KMS-11 (cell line): ENCODE data around the gene THRA.

Experiments
- H2AFZ ChIP-seq: fragments of 200-600 bp; sonication (generic); 2 replicates; pipeline ENCODE4 v1.6.1; 2016; ENCODE audit warnings: antibody characterized with exemption, mixed run types, low read depth
- H3K27ac ChIP-seq: fragments of 200-600 bp; sonication (generic); 2 replicates; pipeline ENCODE4 v1.6.1; 2016; ENCODE audit warnings: mild to moderate bottlenecking, mixed run types
- H3K27me3 ChIP-seq: fragments of 200-600 bp; sonication (generic); 2 replicates; pipeline ENCODE4 v1.6.1; 2017; ENCODE audit warnings: mild to moderate bottlenecking, low read depth, mixed run types, moderate library complexity; ENCODE audit not compliant: insufficient read depth
- H3K36me3 ChIP-seq: fragments of 200-600 bp; sonication (generic); 2 replicates; pipeline ENCODE4 v1.6.1; 2017; ENCODE audit warnings: mild to moderate bottlenecking, mixed run types; ENCODE audit not compliant: insufficient read depth
- H3K4me1 ChIP-seq: fragments of 200-600 bp; sonication (generic); 2 replicates; pipeline ENCODE4 v1.6.1; 2016; ENCODE audit warnings: mild to moderate bottlenecking, low read depth, mixed run types; ENCODE audit not compliant: poor library complexity, severe bottlenecking
- H3K4me2 ChIP-seq: fragments of 200-600 bp; sonication (generic); 2 replicates; pipeline ENCODE4 v1.7.0; 2016; ENCODE audit warnings: mild to moderate bottlenecking, mixed run types
- H3K4me3 ChIP-seq: fragments of 200-600 bp; sonication (generic); IDR thresholded peaks from 2 replicates; pipeline ENCODE4 v1.6.1; 2017; ENCODE audit warnings: low read depth, low read length, mixed read lengths; ENCODE audit not compliant: insufficient read depth
- H3K79me2 ChIP-seq: fragments of 200-600 bp; sonication (generic); 2 replicates; pipeline ENCODE4 v1.6.1; 2016; ENCODE audit warnings: low read depth, mixed run types; ENCODE audit not compliant: insufficient read depth
- H3K9ac ChIP-seq: fragments of 200-600 bp; sonication (generic); 2 replicates; pipeline ENCODE4 v1.6.1; 2016; ENCODE audit warnings: mild to moderate bottlenecking, mixed run types
- H4K20me1 ChIP-seq: fragments of 200-600 bp; sonication (generic); 2 replicates; pipeline ENCODE4 v1.6.1; 2016; ENCODE audit warnings: mild to moderate bottlenecking, mixed run types; ENCODE audit not compliant: insufficient read depth
- CTCF ChIP-seq: fragments of 200-600 bp; sonication (generic); conservative IDR thresholded peaks from 2 replicates; pipeline ENCODE4 v1.6.1; 2017; ENCODE audit warnings: low read depth, mild to moderate bottlenecking, antibody characterized with exemption, low read length, moderate library complexity, mixed read lengths

THRA gene

GRCh38 chr17:40097087-40097486 lies 34.3 kb downstream of the THRA start:
- H2AFZ ChIP-seq = no peak overlapping the region
- no peak overlapping the region for H3K27ac ChIP-seq
- TF ChIP-seq CTCF = no peak
- H3K79me2 ChIP-seq = peaks cover 5% of the 10 kb centered on the region; the same call in 1 of the 2 replicates
- H3K4me1 ChIP-seq = peaks cover 40% of the 10 kb centered on the region
- no peaks in the 10 kb centered on the region for H3K36me3 ChIP-seq
- no peaks in the 10 kb centered on the region for H4K20me1 ChIP-seq
- H3K4me2 ChIP-seq = no peak overlapping the region
- no peak overlapping the region for H3K9ac ChIP-seq
- no peak overlapping the region for H3K4me3 ChIP-seq
- H3K27me3 ChIP-seq = no peaks in the 10 kb centered on the region

- Histone ChIP-seq H3K79me2 (peaks cover 5% of the 10 kb centered on the region; the same call in 1 of the 2 replicates), H3K4me2 (peak overlapping the region; percentile 95), H3K4me3 (no peak overlapping the region), H3K4me1 (peaks cover 51% of the 10 kb centered on the region), H3K27me3 (no peaks in the 10 kb centered on the region), H3K27ac (peak overlapping the region; percentile 85), H4K20me1 (no peaks in the 10 kb centered on the region), H3K36me3 (no peaks in the 10 kb centered on the region), H2AFZ (peak overlapping the region; percentile 31; the same call in 1 of the 2 replicates), H3K9ac (peak overlapping the region; percentile 50)
- TF ChIP-seq CTCF = no peak
Observed at GRCh38 chr17:40097931-40098845, 35.4 kb downstream of the THRA start.

GRCh38 chr17:40098846-40099618 lies 36.3 kb downstream of the THRA start:
- H4K20me1 ChIP-seq = no peaks in the 10 kb centered on the region
- no peak for TF ChIP-seq CTCF
- peaks cover 59% of the 10 kb centered on the region for H3K4me1 ChIP-seq
- peak overlapping the region; percentile 85 for H3K27ac ChIP-seq
- peaks cover 5% of the 10 kb centered on the region; the same call in 1 of the 2 replicates for H3K79me2 ChIP-seq
- peak overlapping the region; percentile 64 for H3K9ac ChIP-seq
- peak overlapping the region; percentile 95 for H3K4me2 ChIP-seq
- H3K27me3 ChIP-seq = no peaks in the 10 kb centered on the region
- H3K4me3 ChIP-seq = peak overlapping the region; percentile 58
- H3K36me3 ChIP-seq = no peaks in the 10 kb centered on the region
- H2AFZ ChIP-seq = peak overlapping the region; percentile 38; the same call in 1 of the 2 replicates

- peak overlapping the region; percentile 38 for H2AFZ ChIP-seq
- H3K36me3 ChIP-seq = no peaks in the 10 kb centered on the region
- no peak for TF ChIP-seq CTCF
- peaks cover 67% of the 10 kb centered on the region for H3K4me1 ChIP-seq
- peak overlapping the region; percentile 58 for H3K4me3 ChIP-seq
- H3K4me2 ChIP-seq = peak overlapping the region; percentile 94
- no peaks in the 10 kb centered on the region for H3K27me3 ChIP-seq
- peak overlapping the region; percentile 52 for H3K27ac ChIP-seq
- H4K20me1 ChIP-seq = no peaks in the 10 kb centered on the region
- peak overlapping the region; percentile 64 for H3K9ac ChIP-seq
- H3K79me2 ChIP-seq = peaks cover 5% of the 10 kb centered on the region; the same call in 1 of the 2 replicates
Observed at GRCh38 chr17:40099619-40100418, 37.1 kb downstream of the THRA start.
